Tongue (tissue), 2 donors: Measurements from ENCODE around the gene CDIPT. TPM values are rescaled to one million over a fixed set of nuclear protein-coding genes. Genes with fewer than 3 reads are reported as not detected.

Source experiments
- DNase-seq: peaks from one replicate; pipeline ENCODE4 v3.0.0-alpha.2; 2015
- total RNA-seq: library from RNA; depleted of rRNA; stranded (reverse); fragments of >200 nt; gene quantifications from one replicate; pipeline ENCODE4 v1.2.3, GENCODE V29; 2014

The CDIPT gene
- total RNA-seq, 1 donor from 2014 or later, result 47.5 TPM

- peak; percentile 44 for DNase-seq
Measured at GRCh38 chr16:29825145-29826044, 37.6 kb downstream of the CDIPT start.

GRCh38 chr16:29824589-29825144, 38.4 kb downstream of the CDIPT start:
- no peak for DNase-seq

DNA sequence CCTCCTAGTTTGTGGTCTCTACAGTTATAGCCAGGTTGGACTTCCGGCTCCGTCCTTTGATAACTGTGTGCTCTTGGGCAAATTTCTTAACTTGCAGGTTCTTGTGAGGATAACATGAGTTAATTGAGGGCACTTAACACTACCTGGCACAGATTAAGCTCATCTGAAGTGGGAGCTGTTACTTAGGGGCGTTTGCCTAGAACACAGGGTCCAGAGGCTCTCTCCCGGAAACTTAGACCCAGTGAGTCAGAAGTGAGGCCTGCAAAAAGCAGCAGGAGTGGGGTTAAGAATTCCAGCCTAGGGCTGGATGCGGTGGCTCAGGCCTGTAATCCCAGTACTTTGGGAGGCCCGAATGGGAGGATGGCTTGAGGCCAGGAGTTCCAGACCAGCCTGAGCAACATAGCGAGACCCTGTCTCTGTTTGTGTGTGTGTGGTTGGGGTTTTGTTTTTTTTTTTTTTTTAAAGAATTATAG, 41.3 kb downstream of the CDIPT start:
- DNase-seq, result no peak

DNA sequence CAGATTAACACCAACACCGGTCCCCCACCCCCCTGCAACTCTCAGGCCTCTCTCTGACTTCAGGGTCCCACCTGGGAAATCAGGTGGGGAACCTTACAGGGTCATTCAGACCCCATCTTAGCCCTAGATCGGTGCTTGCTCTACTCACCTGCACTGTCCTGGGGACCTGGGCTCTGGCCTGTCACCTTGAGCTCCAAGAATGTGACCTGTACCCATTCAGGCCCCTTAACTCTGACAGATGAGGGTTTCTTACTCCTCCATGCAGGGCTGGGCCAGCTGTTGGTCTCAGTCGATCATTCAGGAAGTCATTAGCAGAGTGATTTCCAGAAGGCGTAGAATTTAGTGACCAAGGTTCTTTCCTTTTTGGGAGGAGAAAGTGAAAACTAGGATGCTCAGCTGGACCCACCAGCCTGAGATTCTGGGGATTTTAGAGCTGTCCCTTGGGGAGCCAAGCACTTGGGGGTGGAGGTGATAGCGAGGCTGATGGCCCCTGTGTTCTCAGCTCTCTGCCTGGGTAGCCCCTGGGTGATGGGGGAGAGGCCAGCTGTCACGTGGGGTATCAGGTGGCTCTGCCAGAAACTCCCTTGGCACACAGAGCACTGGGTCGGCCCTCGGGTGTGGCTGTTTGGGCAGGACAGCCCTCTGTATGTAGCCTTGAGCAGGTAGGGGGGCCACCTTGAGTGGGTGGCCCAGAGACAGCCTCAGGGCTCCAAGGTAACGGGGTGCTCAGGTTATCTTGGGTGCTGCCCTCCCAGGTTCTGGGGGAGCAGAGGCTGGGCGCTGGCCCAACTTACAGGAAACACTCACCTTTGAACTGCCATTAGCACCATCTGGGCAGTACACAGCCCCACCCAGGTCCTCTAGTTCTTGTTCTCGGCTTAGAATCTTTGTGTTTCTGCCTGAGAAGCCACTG, 42.0 kb downstream of the CDIPT start:
- DNase-seq, result no peak

DNA sequence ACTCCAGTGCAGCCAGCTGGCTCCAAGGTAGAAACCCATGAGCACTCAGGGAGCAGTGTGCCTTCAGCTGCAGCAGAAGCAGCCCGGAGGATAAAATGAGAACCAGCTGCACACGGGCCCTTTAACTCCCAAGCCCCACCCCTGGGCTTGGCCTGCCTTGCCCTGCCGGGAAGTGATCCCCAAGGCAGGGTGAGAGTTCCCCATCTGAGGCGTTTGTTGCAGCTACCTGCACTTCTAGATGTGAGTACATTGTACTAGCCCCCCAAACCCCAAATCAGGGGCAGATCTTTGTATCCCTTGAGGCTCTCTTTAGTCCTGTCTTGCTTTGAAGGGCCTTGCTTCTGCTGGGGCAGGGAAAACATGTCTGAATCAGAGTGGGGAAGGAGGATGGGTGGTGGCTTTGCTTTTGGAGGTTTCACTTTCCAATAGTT, 42.7 kb downstream of the CDIPT start, which contains the start of gene MVP:
Gene MVP, plus strand, starts transcription at position 192 of the 431 bp plus-strand sequence. CDS start 10,088 bp downstream, outside the sequence.
- DNase-seq, result peak; percentile 82

DNA sequence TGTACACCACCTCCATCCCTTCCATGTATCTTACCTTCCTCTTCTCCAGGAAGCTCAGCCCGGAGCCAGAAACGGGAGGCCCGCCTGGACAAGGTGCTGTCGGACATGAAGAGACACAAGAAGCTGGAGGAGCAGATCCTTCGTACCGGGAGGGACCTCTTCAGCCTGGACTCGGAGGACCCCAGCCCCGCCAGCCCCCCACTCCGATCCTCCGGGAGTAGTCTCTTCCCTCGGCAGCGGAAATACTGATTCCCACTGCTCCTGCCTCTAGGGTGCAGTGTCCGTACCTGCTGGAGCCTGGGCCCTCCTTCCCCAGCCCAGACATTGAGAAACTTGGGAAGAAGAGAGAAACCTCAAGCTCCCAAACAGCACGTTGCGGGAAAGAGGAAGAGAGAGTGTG, 43.5 kb downstream of the CDIPT start:
- no peak for DNase-seq

DNA sequence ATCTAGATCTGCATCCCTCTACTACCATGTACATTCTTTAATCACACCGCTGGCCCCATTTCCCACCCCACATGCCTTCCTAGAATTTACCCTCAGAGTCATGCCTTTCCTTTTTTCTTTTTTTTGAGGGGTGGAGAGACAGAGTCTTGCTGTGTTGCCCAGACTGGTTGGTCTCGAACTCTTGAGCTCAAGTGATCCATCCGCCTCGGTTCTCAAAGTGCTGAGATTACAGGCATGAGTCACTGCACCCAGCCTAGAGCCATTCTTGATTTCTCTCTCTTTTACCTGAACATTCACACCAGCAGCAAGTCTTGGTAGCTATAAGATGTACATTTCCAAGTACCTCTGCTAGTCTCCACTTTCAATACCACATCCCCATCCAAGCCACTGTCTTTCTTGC, 44.9 kb downstream of the CDIPT start:
- DNase-seq, result no peak

- DNase-seq, result peak; percentile 73
Measured at GRCh38 chr16:29816694-29817441, 46.2 kb downstream of the CDIPT start.

DNA sequence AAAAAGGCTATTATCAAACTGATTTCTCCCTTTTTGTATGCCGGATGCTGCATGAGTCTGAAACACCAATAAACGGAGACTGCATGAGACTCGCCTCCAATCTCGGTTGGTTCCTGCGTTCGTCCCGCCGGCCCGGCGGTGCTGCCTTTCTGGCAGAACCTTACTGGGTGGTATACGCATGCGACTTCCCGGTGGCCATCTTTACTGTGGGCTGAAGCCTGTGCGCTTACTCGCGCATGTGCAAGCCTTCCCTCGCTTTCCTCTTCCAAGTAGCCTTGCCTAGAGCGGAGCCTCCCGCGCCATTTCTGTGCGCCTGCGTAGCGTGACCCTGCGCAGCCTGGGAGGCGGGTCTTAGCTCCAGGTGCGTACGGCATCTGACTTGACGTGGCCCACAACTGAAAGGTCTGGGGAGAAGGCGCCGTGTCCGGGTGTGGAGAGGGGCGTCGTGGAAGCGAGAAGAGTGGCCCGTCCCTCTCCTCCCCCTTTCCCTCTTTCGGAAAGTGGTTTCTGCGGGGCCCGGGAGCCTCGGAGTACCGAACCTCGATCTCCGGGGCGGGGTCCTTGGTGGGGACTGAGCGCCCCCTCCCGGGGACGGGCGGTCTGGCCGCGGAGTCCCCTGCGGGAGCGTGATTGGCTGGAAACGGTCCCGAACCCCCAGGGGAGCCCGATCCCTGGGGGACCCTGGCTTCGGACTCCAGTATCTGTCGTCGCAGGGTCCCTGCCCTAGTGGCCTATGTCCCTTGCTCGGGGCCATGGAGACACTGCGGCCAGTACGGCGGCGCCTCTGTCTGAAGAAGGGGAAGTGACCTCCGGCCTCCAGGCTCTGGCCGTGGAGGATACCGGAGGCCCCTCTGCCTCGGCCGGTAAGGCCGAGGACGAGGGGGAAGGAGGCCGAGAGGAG, 47.0 kb downstream of the CDIPT start, which contains the start of gene PAGR1:
Gene PAGR1, plus strand, starts transcription at position 360 of the 901 bp plus-strand sequence. Its CDS starts 374 bp downstream, at position 734.
- peak; percentile 100 for DNase-seq

DNA sequence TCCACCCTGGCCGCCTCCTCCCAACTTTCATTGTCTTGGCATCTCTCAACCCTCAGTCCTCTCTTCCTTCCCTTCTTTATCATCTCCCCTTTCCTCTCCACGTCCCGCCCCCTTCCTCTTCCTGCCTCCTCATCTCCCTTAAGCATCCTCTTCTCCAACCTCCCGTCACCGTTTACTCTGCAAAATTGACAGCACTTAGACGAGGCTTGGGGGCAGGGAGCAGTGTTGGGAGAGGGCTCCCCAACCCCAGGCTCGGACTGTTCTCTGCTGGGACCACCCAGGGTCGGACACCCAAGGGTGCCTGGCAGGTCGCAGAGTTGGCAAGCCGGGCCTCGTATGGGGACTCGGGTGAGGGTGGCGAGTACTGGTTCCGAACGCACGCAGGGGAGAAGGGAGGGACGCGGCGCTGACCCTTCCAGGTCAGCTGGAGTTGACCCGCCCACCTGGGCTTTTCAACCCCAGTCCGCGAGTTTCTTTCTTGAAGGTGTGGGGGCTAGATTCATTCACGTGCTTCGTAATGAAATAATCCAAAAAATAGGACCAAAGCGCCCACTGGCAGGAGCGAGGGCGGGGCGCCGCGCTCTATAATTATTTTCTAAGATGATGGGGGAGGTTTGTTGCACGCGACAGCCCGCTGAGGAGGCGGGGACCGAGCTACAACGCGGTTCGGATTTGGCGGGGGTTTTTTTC, 47.8 kb downstream of the CDIPT start:
- no peak for DNase-seq

DNA sequence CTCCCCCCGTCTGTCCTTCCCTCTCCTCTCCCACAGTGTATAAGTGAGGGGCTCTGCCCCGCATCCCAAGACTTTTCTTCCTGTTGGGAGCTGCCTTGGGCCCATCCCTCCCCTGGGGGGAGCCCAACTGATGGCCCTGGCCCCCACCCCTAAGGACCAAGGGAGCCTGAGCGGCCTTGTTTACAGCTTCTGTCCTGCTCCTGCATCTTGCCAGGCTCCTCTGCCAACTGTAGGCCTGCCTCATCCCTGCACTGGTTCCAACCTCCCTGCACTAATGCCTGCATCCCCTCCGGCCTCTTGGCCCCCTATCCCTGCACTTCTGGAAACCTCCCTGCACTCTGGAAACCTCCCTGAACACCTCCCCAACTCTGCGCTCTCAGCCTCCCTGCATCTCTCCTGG, 48.4 kb downstream of the CDIPT start:
- no peak for DNase-seq

DNA sequence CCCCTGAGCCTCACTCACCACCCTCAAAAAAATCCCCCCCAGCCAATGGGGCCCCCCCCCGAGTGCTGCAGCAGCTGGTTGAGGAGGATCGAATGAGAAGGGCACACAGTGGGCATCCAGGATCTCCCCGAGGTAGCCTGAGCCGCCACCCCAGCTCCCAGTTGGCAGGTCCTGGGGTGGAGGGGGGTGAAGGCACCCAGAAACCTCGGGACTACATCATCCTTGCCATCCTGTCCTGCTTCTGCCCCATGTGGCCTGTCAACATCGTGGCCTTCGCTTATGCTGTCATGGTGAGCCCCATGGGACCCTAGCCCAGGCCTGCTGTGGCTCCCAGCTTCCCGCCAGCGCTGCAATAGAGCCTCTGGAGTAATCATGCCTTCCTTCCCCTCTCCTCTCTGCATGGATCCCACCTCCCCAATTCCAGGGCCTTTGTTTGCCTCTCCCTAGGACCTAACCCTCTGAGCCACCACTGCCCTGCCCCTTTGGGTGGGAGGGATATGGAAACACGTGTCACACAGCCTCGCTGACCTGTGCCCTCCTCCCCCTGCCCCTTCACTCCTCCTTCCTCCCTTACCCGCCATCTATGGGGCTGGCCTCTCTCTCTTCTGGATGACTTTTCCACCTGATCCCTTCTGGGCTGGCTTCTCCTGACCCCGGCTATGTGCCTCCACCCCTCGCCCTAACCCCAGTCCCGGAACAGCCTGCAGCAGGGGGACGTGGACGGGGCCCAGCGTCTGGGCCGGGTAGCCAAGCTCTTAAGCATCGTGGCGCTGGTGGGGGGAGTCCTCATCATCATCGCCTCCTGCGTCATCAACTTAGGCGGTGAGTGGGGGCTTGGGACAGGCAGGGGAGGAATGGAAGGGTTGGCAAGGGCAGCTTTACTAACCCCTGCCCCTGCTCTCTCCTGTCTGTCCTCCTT, 49.1 kb downstream of the CDIPT start:
- no peak for DNase-seq

DNA sequence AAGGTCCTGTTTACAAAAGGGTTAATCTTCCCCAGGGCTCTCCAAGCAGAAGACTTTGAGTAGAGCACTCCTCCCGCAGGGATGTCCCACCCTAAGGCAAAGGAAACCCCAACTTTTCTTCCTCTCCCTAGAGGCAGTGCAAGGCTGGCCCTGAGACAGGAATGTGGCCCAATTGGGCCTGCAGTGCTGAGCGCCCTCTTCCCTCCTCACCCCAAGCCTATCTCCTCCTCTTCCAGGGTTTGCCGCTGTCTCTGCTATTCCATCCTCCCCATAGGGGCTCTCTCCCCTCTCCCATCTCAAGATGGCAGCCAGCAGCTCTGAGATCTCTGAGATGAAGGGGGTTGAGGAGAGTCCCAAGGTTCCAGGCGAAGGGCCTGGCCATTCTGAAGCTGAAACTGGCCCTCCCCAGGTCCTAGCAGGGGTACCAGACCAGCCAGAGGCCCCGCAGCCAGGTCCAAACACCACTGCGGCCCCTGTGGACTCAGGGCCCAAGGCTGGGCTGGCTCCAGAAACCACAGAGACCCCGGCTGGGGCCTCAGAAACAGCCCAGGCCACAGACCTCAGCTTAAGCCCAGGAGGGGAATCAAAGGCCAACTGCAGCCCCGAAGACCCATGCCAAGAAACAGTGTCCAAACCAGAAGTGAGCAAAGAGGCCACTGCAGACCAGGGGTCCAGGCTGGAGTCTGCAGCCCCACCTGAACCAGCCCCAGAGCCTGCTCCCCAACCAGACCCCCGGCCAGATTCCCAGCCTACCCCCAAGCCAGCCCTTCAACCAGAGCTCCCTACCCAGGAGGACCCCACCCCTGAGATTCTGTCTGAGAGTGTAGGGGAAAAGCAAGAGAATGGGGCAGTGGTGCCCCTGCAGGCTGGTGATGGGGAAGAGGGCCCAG, 50.0 kb downstream of the CDIPT start:
- DNase-seq, result no peak

GRCh38 chr16:29811896-29812665, 50.9 kb downstream of the CDIPT start, which contains the start of gene PRRT2:
Gene PRRT2 (plus strand): TSS chr16:29812193. CDS start chr16:29813055, 862 bp downstream.
- peak; percentile 91 for DNase-seq

GRCh38 chr16:29811170-29811895, 51.7 kb downstream of the CDIPT start:
- peak; percentile 96 for DNase-seq

DNA sequence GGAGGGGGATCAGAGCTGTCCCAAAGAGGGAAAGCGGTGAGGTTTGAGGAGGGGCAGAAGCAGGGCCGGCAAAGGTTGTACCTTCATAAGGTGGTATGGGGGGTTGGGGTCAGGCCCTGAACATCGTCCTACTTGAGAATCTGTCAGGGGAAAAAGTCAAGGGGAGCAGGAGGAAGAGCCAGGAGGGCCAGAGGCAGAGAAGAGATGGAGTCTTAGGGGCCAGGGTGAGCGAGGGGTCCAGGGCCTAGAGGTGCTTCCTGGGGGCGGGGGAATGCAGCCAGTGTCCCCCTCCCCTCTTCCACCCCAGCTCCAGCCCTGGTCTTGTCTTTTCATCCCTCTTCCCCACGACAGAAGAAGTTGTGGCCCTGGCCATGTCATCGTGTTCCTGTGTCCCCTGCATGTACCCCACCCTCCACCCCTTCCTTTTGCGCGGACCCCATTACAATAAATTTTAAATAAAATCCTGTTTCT, 52.3 kb downstream of the CDIPT start:
- no peak for DNase-seq
